ENCODE measurements around the gene CFAP46.
"Not testable (repeated sequence)": the region's sequence is repeated elsewhere in the genome, so short reads cannot be mapped to it uniquely, and the experiment has no call there.

The CFAP46 gene

DNA sequence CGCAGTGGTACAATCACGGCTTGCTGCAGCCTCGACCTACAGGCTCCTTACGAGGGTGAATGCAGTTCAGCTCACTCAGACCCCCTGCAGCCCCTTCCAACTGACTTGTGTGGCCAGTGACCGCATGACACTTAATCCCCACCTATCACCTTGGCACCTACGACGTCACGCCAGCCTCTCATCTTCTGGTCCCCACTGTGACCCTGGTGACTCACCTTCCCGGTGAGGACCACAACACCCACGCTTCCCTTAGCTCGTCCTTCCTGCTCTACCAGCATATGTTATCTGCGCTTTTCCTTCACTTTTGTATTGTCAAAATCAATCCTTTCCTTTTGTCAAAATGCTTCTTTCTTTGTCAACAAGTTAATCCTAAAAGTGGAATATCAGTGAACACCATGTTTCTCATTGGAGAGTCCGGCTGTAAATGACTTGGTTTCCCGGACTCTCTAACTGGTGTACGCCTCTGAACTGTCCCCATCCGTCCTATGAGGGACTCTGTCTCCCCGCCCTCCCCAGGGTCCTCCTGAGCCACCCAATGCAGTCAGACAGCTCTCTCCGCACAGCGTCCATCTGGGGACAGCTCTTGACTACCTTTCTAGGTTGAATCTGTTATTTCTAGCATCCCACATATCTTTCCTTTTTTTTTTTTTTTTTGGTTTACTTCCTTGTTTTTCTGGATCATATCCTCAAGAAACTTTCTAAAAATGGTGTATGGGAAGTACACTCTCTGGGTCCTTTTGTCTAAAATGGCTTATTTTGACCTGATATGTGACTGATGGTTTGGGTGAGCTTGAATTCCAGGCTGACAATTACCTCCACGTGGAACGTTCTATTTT lies 37.3 kb downstream of the CFAP46 start:
- no peak for DNase-seq (ENCODE audit: insufficient read length, low spot score)
- FAIRE-seq = no peak

DNA sequence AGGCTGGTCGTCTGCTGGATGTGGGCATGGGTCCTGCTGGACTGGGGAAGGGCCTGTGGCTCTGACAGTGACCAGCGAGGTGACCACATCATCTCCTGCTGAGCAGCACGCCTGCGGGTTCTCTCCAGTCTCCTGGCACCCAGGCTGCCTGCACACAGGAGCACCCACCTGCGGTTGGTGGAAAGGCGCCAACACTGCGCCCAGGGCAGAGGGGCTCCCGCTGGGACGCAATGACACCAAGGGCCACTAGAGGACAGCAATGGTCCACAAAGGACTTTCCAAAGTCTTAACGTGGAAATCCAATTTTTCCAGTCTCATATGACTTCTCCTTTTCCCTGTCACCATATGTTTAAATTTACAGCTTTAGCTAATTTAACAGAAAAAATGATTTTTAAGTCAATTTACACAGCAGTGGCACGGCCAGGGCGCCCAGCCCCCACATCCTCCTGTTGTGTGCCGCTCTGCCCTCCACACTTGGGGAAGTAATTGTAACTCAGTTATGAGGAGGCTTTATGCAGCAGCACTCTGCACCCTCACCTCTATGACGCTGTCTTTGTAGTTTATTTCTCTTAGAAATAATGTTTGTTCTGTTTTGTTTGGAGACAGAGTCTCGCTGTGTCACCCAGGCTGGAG lies 38.1 kb downstream of the CFAP46 start:
- DNase-seq (ENCODE audit: insufficient read length, low spot score) (peak; percentile 57), FAIRE-seq (no peak)

DNA sequence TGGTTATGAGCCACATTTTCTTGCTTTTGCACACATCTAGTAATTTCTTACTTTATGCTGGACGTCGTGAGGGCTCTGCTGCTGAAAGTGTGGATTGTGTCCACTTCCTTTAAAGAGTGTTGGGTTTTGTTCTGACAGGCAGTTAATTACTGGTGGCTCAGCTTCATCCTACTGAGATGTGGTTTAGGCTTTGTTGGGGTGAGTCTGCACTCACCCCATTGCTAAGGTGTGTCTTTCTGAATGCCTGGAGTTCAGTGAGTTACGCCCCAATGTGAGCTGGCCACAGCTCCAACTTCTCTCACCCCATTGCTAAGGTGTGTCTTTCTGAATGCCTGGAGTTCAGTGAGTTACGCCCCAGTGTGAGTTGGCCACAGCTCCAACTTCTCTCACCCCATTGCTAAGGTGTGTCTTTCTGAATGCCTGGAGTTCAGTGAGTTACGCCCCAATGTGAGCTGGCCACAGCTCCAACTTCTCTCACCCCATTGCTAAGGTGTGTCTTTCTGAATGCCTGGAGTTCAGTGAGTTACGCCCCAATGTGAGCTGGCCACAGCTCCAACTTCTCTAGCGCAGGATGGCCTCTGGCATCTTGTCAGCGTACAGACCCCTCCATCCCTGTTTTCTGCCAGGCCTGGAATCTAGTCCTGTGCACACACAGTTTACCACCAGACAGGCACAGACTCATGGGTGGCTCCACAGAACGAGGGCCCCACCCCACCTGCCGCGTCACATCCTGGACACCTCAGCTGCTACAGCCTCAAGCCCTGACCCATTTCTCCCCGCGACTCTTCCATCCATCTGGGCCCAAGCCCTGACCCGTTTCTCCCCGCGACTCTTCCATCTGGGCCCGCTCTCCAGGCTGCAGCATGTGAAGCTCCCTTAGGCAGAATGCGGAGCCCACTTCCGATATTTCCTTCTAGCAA lies 39.5 kb downstream of the CFAP46 start:
- FAIRE-seq; DNase-seq (ENCODE audit: insufficient read length, low spot score): not testable (repeated sequence)

DNA sequence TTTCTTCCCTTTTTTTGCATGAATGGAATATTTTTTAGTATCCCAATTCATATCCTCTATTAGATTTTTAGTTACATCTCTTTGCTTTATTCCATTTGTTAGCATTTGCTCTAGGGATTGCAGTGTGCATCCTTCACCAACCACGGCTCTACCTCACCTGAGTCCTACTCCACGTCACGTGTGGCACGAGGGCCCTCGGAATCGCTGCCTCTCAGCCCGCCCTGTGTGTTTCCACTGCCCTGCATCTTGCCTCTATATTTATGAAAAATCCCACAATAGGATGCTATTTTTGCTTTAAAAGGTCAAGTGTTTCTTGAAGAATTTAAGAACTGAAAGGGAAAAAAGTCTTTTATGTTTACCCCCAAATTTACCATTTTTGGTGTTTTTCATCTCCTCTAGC lies 41.0 kb downstream of the CFAP46 start:
- DNase-seq (ENCODE audit: insufficient read length, low spot score) = no peak
- FAIRE-seq = no peak

DNA sequence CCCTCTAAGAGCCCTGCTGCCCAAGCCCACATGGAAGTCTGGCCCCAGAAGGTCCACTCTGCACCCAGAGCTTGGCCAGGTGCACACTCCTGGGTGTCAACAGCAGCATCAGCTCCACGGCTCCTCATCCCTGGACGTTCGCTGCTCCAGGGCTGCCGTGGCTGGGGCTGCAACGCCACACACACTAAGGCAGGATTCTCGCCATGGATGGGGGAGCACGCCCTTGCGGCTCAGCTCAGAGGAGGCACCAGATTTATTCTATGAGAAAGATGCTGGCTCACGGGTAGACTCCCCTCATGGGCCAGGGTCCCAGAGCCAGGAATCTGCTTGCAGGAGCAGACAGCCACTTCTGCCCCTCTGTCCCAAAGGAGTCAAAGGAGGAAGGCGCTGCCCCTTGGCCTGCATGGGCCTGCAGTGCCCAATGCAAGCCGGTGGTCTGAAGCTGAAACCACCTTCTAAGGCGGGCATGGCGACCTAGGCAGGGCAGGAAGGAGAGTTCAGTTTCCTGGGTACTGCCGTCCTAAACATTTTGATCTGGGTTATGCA lies 42.1 kb downstream of the CFAP46 start:
- DNase-seq (ENCODE audit: insufficient read length, low spot score) = no peak
- FAIRE-seq = no peak

DNA sequence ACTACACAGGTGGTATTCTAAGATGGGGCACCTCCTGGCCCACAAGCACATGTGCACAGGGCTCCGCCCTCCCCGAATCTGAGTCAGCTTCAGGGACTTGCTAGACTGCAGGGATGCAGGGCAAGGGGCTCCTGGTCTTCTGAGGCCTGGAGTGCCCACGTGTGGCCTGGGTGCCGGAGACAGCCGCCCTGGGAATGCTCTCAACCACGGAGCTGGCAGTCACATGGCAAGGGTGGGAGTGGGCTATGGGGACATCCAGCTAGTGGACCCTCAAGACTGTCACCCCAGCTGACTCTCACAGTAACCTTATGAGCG lies 42.7 kb downstream of the CFAP46 start:
- no peak for FAIRE-seq
- no peak for DNase-seq (ENCODE audit: insufficient read length, low spot score)

DNA sequence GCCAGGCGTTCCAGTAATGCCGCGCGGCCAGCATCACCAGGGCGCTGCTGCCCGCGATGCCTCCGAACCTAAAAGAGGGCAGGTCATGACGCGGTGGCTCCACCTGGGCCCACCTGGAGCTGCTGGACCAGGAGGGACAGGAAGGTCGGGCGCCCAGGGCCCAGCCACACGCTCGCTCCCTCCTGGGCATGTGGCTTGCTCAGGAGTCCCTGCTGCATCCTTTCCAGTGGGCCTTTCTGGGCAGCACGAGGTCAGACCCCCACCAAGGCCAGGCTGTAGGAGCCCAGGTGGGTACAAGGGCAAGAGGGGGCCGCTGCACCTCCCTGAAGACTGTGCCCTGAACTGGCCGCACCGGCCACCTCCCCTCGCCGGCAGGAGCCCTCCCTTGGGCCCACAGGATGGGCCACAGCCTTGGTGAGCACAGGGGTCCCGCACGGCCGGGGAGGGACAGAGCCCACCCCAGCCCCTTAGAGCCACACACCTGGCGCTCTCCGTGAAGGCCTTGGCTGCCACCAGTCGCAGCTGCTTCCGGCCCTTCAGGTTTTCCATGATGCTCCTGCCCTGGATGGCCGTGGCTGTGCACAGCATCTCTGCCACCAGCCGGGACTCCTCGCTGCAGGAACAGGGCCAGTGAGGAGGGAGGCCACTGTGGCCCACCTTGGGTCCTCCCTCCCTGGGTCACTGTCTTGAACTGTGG lies 43.2 kb downstream of the CFAP46 start:
- FAIRE-seq = no peak
- no peak for DNase-seq (ENCODE audit: insufficient read length, low spot score)

DNA sequence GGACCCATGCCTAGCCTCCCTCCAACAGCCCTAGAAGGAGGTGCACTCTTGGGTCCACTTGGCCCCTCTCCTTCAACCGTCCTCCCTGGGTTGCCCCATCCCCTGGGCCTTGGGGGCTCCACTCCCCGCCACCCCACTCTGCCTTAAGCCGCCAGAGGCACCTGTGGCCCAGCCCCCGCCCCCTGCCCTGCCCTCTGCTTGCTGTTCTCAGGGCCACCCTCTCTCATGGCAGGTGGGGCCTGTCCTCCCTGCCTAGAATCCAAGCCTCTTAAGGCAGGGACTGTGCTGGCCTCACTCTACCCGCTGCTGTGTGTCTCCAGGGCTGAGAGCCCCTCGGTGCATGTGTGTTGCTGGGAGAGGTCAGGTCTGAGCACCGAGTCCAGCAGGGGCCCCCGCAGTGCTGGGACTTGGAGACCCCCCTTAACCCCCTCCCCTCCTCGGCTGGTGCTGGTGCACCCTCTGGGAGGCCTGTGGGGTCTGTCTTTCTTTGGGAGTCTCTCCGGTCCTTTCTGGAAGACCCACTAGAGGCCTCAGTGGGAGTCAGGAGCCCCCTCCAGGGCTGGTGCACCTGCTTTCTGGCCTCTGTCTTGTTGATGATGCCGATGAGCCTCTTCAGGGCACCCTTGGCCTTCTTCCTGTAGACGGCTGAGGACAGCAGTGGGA lies 43.8 kb downstream of the CFAP46 start:
- FAIRE-seq (no peak), DNase-seq (ENCODE audit: insufficient read length, low spot score) (no peak)

DNA sequence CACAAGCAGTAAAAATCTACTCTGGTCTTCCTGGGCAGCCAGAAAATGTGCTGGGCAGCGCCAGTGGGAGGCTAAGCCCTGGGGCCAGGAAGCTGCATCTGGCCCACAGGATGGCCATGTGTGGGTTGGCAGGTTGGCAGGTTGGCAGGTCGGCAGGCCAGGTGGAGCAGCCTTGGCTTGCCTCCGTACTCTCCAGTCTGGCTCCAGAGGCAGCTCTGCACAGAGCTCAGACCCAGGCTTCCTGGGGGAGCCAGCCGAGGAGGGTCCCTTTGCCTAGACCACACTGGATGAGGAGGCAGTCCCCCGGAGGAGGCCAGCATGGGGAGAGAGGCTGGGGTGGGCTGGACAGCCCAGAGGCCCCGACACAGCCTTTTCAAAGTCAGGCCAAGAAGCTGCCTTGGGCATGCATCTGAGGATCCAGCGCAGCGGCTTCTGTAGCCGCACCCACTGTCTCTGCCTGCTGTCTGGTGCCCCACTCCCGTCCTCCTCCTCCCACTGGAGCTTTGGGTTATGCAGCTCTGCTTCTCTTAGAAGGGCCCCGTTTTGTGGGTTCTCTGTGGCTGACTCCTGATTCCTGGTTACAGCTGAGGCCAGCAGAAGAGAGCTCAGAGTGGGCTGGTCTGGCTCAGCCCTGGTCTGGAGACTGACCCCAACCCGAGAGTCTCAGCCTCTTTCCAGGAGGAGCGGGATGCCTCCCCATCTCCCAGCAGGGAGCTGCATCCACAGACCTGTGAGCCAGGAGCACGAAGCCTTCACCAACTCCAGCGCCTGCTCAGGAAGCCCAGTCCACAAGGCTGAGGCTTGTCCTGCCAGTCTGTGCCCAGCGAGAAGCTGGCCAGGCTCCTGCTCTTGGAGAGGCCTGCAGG lies 44.6 kb downstream of the CFAP46 start:
- no peak for FAIRE-seq
- no peak for DNase-seq (ENCODE audit: insufficient read length, low spot score)

DNA sequence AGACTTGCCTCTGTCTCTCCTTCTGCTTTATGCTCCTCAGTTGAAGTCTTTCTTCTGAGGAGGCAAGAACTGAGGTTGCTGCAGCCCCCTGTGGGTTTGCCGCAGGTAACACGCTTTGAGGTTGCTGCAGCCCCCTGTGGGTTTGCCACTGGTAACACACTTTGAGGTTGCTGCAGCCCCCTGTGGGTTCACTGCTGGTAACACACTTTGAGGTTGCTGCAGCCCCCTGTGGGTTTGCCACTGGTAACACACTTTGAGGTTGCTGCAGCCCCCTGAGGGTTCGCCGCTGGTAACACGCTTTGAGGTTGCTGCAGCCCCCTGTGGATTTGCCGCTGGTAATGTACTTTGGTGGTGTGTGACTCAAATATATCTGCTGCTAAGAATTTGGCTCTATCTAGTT lies 48.6 kb downstream of the CFAP46 start:
- not testable (repeated sequence) for FAIRE-seq; DNase-seq (ENCODE audit: insufficient read length, low spot score)

DNA sequence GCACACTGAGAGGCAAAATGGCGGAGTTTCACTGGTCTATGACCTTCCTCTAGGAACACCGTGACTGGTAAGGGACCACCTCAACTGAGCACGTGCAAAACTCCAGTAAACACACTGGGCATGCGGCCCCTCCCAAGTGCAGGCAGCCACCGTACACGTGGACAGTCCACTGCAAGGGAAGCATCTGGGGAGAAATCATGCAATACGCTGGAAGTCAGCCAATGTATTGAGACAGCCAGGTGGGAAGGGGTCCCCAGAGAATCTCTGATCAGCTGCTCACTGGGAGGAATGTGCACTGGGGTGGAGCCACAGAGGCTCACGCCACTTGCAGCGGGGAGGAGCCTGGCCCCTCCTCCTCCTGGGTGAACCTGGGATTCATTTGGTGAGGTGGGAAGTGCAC lies 49.3 kb downstream of the CFAP46 start:
- FAIRE-seq (no peak), DNase-seq (ENCODE audit: insufficient read length, low spot score) (no peak)

DNA sequence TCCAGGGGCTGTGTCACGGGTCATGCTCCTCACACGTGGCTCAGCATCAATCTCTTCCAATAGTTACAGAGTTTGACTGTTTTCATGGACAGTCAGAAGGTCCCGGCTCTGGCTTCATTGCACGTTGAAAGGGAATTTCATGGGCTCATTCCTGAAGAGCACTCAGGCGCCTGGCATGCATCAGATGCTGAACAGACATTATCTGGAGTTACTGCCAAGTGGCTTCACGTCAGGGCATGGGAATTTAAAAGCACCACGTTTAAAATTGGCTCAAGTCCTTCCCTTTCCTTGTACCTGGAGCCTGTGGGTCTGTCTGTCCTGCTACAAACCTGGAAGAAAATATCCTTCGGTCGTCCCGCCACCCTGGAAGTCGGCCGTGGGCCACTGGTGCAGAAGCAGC lies 50.4 kb downstream of the CFAP46 start:
- FAIRE-seq = no peak
- no peak for DNase-seq (ENCODE audit: insufficient read length, low spot score)

DNA sequence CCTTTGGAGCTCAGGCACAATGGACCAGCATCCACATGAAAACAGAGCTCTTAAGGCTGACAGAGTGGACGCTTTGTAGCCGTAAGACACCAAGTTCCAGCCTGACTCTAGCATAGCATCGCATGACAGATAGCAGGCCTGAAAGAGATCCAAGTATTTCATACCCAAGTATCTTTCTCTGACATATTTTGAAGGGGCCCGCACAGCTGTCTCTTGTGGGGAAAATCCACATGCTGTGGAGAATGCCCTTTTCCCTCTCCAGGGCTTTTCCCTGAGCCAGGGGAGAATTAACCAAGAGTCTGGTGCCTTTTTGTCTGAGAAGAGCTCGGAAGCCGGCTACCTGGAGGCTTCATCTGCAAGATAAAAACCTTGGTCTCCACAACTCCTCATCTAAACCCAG lies 51.0 kb downstream of the CFAP46 start:
- DNase-seq (ENCODE audit: insufficient read length, low spot score) (no peak), FAIRE-seq (no peak)

DNA sequence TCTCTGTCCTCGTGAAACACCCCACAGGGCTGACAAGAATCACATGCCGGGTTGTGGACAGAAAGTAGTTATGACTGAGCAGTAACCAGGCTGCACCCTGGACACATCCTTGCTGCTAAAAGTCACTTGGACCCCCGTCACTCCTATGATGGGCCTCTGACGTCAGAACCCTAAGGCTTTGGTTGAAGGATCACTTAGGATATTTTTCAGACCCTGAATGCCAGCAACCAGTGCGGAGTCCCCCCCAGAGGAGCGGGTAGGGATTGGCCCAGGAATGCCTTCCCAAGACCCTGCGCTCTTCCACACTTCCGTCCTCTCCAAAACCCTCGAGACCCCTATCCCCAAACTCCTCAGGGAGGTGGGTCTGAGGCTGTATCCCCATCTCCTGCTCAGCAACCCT lies 52.1 kb downstream of the CFAP46 start:
- FAIRE-seq (no peak), DNase-seq (ENCODE audit: insufficient read length, low spot score) (no peak)

DNA sequence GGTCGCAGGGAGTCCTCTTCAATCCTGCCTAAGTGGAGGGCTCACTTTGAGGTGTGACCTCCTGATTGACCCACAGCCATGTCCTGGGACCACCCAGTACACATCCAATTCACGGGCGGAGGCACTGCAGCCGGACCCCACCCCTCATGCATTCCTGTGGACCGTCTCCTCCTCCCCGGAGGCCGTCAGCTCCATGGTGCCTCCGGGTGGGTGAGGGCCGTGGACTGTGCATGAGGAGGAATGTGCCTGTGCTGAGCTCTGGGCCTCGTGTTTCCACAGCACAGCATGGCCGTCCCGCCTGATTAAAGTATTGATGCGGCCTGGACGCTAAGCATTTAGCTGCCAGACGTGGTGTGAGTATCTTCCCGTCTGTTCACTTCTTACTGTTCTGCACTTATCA lies 52.8 kb downstream of the CFAP46 start:
- no peak for FAIRE-seq
- DNase-seq (ENCODE audit: insufficient read length, low spot score) = no peak

DNA sequence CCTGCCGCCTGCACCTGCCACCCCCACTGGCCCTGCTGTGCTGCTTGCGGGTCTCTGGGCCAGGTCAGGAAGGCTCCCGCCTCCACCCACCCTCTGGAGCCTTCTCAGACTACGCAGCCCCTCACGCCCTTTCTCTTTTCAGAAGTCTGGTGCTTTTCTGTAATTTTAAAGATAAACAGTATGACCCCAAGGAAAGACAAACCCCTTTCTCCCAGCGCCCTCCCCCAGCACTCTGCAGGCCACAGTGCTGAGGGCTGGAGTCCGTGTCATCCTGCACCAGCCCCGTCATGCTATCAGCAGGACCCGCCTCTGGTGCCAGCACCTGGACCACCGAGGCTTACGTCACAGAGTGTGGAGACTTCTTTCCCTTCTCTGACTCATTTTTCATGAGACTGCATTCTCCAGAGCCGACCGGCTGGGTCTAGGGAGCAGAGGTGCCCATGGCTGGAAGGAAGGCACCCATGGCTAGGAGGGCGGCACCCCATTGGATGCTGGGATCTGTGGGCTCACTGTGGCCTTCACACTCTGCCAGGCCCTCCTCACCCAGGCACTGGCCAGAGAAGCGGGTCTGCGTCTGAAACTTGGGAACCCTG lies 53.4 kb downstream of the CFAP46 start:
- FAIRE-seq (no peak), DNase-seq (ENCODE audit: insufficient read length, low spot score) (no peak)

DNA sequence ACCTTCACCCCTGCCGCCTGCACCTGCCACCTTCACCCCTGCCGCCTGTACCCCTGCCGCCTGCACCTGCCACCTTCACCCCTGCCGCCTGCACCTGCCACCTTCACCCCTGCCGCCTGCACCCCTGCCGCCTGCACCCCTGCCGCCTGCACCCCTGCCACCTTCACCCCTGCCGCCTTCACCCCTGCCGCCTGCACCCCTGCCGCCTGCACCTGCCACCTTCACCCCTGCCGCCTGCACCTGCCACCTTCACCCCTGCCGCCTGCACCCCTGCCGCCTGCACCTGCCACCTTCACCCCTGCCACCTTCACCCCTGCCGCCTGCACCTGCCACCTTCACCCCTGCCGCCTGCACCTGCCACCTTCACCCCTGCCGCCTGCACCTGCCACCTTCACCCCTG lies 53.9 kb downstream of the CFAP46 start:
- FAIRE-seq; DNase-seq (ENCODE audit: insufficient read length, low spot score): not testable (repeated sequence)

DNA sequence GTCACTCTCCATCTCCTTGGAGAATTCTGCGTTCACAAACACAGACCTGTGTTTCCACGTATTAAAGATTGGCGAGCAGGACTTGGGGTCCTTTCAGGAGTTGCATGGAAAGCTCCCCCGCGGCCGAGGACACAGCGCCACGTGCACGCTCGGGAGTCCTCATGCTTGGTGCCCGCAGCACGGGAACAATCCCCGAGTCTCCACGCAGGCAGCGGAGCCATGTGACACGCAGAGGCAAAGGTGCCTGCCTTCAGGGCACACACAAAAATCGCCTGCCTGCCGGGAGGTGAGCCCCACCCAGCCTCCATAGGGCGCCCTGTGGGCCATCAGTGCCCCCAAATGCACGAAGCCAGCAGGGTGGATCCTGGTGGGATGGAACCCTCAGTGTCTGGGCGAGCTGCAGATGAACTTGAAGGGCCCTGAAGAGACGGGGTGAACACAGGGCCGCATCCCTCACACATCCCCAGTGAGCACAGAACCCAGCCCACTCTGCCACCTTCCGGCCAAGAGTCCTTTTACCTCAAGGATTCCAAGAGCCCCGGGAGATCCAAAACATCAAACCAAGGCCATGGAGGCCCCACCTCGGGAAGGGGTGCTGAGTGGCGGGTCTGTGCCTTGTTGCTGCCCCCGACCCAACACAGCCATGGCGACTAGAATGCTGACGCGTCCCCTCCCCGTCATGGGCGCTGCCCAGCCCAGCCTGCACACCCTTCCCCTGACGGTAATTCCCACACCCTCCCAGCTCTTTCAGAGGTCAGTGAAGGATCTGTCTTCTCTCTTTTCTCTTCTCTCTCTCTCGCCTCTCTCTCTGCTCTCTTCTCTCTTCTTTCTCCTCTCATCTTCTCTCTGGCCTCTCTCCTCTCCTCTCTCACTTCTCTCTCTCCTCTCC lies 55.9 kb downstream of the CFAP46 start:
- no peak for FAIRE-seq
- DNase-seq (ENCODE audit: insufficient read length, low spot score) = no peak

Measured in HTR-8/SVneo (cell line).